Amygdala (tissue), 56 donors: ENCODE results near the gene MCFD2.
A peak's percentile ranks its signal among the peaks of the same experiment; 100 is the strongest.

Experiments
- DNase-seq, 56 donors: peaks; one replicate each; lab custom pipeline; 2025; lab: John Stamatoyannopoulos, UW

Gene MCFD2

GRCh38 chr2:46915281-46915810 lies at the start of gene MCFD2:
TSS of gene MCFD2 (minus strand) at chr2:46915806. CDS start at chr2:46909171, 6,635 bp downstream.
- DNase-seq = peak in 13 of 56 donors; percentile 29 to 78 (median 45)

GRCh38 chr2:46964835-46965560 lies 49.4 kb upstream of the MCFD2 start:
- no peak for DNase-seq

- DNase-seq = no peak
These were observed 48.5 kb upstream of the MCFD2 start for GRCh38 chr2:46963941-46964673.

- DNase-seq = no peak
These were observed 47.6 kb upstream of the MCFD2 start for GRCh38 chr2:46963210-46963609.

- no peak for DNase-seq
These were observed 47.1 kb upstream of the MCFD2 start for GRCh38 chr2:46962751-46963150.

GRCh38 chr2:46960618-46961017 lies 45.0 kb upstream of the MCFD2 start:
- no peak for DNase-seq

GRCh38 chr2:46958431-46959017 lies 42.9 kb upstream of the MCFD2 start:
- DNase-seq = no peak

- no peak for DNase-seq
These were observed 41.5 kb upstream of the MCFD2 start for GRCh38 chr2:46956981-46957531.

GRCh38 chr2:46955764-46956163 lies 40.2 kb upstream of the MCFD2 start:
- no peak for DNase-seq

- peak in 5 of 56 donors; percentile 9 to 29 (median 12) for DNase-seq
These were observed 39.5 kb upstream of the MCFD2 start for GRCh38 chr2:46954951-46955571.

- no peak for DNase-seq
These were observed 36.6 kb upstream of the MCFD2 start for GRCh38 chr2:46952171-46952570.

- no peak for DNase-seq
These were observed 35.9 kb upstream of the MCFD2 start for GRCh38 chr2:46951290-46952064.

GRCh38 chr2:46950314-46950713 lies 34.7 kb upstream of the MCFD2 start:
- DNase-seq = no peak

GRCh38 chr2:46947841-46948240 lies 32.2 kb upstream of the MCFD2 start:
- DNase-seq = no peak

GRCh38 chr2:46945671-46946070 lies 30.1 kb upstream of the MCFD2 start:
- no peak for DNase-seq

- DNase-seq = no peak
These were observed 28.5 kb upstream of the MCFD2 start for GRCh38 chr2:46943881-46944798.

- no peak for DNase-seq
These were observed 27.5 kb upstream of the MCFD2 start for GRCh38 chr2:46942891-46943626.

- DNase-seq = peak in 3 of 56 donors; percentile 15 to 28 (median 26)
These were observed 26.5 kb upstream of the MCFD2 start for GRCh38 chr2:46942143-46942526.
